Activated CD8-positive, alpha-beta memory T cell treated with anti-CD3 and anti-CD28 coated beads, Interleukin-2, amount 50 U/mL, for 24 hours (primary cell): ENCODE data around the gene TAMALIN.

Experiments
- DNase-seq: peaks from one replicate; pipeline ENCODE4 v3.0.0-alpha.2; 2020; ENCODE audit errors: extremely low read depth

TAMALIN gene

DNA sequence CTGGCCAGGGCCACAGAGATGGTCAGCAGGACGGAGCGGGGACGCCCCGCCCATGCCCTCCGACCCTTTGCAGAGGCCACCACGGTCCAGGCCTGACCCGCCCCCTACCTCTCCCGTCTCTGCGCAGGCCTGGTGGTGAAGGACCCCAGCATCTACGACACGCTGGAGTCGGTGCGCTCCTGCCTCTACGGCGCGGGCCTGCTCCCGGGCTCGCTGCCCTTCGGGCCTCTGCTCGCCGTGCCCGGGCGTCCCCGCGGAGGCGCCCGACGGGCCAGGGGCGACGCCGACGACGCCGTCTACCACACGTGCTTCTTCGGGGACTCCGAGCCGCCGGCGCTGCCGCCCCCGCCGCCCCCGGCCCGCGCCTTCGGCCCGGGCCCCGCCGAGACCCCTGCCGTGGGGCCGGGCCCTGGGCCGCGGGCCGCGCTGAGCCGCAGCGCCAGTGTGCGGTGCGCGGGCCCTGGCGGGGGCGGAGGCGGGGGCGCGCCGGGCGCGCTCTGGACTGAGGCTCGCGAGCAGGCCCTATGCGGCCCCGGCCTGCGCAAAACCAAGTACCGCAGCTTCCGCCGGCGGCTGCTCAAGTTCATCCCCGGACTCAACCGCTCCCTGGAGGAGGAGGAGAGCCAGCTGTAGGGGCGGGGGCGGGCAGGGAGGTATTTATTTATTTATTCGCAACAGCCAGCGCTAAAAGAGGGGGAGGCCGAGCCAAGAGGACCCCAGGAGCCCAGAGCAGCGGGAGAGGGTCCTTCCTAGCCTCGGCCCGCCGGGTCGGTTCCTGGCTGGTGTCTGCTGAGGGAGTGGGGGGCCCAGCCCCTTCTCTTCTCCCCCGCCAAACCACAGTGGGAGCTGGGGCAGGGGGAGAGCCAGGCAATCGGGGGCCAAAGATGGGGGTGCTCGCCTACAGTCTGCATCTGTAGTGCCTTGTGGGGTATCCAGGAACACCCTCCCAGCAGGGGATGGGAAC, 8.1 kb downstream of the TAMALIN start:
- no peak for DNase-seq

DNA sequence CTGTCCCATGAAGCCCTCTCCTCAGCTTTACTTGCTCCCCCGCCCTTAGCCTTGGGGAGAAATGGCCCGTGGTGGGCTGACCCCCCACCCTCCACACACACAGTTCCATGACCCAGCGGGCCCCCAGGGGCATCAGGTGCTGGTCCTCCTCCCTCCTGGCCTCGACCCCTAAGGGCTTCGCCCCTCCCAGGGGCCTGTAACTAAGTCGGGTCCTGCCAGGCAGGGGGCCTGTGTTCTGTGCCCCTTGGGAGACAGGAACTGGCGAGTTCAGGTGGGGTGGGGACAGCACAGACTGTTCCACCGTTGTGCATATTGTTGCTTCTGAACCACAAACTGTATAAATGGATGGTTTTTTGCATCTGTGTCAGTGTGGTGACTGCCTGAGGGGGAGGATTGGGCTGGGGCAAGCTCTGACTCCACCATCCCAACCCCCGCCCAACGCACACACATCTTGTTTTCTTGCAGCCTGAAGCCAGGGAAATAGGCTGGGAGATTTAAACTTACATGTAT, 8.8 kb downstream of the TAMALIN start:
- no peak for DNase-seq

DNA sequence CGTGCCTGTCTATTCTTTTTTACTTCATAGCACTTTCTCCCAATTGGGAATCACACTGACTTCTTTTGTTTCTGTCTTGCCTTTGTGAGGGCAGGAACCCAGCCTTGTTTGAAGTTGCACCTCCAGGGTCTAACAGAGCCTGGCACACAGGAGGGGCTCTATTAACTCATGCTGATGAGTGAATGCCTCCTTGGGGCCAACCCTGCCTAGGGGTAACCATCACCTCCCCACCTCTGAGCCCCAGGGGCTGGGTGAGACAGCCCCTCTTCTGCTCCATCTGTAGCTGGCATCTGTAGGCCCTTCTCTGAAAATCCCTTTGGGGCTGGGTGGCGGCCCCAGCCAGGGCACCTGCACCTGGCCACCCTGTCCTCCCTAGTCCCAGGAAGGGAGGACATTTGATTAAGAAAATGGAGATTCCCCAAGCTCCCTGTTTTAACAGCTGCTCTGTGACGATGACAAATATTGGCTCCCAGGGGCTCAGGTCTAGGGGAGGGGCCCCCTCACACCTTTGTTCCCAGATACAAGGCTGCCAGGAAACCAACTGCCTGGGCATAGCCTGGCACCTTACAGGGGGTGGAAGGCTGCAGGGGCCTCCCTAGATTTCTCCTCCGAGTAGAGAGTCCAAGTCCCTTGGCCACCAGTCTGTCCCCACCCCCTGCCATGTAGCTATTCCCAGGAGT, 11.8 kb downstream of the TAMALIN start:
- DNase-seq = no peak

DNA sequence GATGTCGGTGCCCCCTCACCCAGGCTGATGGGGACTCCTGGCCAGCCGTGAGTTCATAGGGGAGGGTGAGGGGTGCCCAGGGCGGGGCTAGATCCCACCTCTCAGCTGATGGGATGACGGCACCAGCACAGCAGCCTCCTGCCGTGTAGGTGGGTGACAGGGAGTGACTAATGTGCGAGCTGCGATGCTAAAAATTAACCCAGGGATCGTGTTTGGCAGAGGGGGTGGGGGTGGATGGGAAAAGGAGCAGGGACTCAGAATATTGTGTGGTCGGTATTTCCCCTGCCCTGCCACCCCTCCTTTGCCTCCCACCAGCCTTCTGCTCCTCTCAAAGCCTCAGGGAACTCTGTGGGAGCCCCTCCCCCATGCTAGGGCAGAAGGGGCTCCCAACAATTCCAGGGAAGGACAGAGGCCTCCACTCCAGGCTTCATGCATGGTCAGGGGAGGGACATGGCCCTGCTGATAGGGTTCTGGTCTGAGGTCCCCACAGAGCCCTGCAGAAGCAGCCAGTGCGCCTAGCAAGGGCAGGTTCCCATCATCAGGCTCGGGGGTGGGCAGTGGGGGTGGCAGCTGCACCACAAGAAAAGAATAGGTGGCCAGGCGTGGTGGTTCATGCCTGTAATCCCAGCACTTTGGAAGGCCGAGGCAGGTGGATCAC, 12.5 kb downstream of the TAMALIN start:
- DNase-seq = no peak

DNA sequence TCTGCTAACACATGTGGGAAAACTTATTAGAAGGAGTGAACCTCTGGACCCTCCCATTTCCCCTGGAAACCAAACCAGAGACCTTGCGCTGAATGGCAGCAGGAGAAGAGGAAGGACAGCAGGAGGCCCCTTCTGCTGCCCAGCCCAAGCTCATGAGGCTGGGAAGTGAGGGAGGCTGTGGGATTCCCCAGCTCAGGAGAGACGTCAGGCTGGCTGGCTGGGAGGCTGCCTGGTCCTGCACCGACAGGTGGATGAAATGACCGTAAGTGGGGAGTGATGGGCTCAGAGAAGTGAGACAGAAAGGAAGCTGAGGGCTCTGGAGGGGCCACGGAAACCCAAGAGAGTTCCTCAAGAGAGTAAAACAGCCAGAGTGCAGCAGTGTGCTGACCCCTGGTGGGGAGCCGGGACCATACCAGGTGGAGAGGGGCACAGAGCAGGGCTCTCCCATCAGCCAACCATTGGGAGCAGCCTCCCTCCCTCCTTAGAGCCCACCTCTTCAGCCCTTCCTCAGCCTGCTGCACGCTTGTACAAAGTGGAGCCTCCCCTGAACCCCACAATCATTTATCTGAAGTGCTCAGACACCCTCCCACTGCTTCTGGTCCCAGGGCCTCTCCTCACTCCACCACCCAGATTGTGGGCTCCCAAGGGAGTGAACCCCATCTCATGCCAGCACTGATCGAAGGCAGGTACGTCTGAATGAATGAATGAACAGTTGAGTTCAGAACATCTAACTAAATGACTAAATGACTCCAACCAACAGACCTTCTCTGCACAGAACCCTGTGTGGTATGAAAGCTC, 14.0 kb downstream of the TAMALIN start:
- no peak for DNase-seq

DNA sequence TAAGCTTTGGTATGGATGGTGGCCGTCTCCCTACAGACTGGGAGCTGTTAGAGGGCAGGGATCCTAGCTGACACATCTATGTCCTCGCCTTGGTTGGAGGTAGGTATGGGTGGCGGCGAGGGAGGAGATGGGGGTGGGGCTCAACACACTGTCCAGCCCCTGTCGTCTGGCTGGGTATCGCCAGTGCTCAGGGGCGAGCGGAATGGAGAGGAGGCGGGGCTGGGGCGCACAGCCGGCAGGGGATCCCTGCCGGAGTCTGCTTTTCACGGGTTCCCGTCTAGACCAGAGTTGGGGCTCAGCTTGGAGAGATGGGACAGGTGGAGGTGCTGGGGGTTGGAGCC, 16.1 kb downstream of the TAMALIN start:
- no peak for DNase-seq

DNA sequence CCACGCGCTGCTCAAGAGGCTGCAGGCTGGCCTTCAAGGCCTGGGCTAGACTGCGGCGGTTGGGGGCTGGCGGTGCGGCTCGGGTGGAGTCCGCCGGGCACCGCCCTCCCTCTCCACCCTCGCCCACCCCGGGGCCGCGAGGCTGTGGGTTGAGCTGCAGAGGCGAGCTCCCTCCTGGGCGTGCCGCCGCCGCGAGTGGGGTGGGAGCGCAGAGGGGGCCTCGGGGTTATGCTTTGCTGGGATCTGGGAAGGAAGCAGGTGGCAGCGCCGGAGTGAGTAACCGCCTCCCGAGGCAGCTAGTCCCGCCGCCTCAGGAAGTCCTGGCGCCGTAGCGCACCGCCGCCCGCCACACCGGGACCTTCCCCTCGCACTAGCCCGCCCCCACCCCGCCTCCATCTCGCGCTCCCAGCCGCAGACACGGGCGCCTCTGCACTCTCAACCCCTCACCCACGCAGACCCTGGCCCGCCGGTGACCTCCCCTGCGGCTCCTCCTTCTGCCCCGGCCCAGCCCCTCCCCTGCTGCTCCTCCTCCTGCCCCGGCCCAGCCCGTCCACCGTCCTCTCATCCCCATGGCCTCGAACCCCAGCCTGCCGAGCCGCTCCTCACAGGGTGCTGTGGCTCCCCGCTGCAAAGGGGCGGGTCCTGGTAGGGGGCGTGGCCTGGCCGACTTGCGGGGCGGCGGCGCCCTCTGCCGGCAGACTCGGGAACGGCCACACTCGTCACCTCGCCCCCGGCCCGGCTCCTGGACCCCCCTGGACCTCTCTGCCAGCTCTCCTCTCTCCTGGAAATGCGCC, 16.6 kb downstream of the TAMALIN start:
- no peak for DNase-seq

DNA sequence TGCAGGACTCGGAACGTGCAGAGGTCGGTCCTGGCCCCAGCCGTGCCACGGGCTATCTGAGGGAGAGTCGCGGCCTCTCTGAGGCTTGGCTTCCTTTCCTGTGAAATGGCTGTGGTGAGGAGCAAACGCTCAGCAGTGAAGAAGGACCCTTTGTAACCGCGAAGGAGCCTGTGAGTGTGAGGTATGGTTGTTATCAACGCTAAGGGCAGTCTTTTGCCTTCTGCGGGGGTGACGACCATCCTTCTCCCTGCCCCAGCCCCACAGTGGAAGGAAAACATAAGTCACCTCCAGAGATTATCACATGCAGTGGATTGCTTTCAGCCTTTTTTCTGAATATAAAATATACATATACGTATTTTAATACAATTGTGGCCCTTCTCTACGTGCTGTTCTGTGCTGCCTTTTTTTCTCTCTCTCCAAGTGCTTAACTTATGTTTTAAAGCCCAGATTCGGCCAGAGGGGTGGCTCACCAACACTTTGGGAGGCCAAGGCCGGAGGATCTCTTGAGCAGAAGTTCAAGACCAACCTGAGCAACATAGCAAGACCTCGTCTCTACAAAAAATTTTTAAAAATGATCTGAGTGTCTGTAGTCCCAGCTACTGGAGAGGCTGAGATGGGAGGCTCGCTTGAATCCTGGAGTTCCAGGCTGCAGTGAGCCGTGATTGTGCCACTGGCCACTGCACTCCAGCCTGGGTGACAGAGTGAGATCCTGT, 17.4 kb downstream of the TAMALIN start:
- no peak for DNase-seq

DNA sequence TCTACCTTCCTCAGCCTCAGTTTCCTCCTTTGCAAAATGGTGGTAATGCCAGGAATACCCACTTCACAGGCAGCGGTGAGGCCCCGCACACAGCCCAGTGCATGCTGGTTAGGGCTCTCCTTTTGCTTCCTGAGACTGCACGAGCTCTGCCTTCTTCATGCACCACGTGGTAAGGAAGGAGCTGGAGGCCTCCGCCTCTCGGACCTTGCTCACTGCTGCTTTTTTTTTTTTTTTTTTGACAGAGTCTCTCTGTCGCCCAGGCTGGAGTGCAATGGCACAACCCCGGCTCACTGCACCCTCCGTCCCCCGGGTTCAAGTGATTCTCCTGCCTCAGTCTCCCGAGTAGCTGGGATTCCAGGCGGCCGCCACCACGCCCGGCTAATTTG, 18.1 kb downstream of the TAMALIN start:
- no peak for DNase-seq

DNA sequence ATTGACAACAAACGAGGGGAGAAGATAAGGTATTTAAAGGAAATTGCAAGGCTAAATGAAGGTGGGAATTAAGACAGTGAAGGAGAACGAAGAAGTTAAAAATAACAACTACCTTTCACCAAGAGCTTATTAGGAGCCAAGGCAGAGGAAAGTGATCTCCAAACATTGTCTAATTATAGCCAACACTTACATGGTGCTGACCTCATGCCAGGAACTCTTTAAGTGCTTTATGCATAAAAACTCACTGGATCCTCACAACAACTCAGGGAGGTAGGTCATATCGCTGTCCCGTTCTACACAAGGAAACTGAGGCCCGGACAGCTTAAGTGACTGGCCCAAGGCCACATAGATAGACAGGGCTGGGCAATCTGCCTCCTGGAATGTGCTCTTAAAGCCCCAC, 19.5 kb downstream of the TAMALIN start:
- DNase-seq = no peak

DNA sequence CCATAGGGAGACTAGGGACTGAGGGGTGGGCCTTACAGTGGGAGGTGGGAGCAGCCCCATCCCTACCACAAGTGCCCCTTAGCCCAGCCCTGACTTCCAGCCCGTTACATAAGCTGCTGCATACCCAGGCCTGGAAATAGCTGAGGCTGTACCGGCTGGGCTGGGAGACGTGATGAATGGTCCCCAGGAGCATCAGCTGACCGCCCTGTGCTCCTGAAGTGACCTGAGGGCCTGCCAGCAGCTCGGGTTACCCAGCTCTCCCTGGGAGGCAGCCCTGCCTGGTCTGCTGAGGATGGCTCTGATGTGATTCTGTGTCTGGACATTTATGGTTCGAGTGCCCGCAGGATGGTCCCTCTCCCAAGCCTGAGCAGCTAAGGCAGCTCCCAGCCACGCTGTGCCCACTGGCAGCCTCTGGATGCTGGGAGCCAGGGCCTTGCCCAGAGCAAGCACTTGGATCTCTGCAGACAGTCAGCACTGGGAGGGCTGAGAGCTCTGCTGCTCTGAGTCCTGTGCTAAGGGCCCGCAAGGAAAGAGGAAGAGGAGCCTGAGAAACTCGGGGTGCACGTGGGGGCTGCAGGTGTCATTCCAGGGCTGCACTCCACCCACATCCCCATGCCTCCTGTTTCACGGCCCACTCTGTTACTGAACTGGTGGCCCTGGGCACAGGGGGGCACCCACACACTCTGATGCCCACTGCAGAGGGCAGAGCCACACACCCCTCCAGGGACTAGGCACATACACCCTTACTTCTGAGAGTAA, 20.5 kb downstream of the TAMALIN start:
- no peak for DNase-seq

DNA sequence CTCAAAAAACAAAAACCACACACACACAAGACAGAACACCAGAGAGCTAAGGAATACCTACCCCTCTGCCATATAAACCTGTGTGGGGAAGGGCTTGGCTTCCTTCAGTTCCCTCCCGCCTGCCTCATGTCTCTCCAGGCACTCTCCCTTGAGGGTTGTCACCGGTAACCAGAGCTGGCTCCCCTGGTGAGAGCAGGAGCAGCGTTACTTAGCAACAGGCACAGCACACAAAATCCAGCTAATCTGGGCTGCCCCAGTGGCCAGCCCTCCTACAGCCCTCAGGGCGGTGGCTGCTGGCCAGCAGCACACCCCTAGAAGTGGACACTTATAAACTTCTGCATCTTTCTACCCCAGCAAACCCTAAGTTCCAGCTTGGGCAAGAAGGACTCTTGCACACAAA, 22.9 kb downstream of the TAMALIN start:
- DNase-seq = no peak

DNA sequence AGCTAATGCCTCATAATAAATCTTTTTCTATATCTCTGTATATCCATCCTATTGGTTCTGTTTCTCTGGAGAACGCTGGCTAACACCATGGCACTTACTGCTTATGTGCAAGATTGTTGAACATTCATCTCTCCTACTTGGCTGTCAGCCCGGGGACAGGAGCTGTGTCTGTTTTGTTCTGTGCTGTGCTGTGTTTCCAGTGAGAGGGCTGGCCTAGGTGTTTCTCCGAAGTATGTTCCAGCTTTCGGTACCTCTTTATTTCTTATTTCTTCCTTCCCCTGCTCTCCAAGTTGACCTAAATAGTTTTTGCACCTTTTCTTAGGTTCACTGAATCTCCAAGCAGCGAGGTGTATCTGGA, 25.7 kb downstream of the TAMALIN start:
- no peak for DNase-seq

DNA sequence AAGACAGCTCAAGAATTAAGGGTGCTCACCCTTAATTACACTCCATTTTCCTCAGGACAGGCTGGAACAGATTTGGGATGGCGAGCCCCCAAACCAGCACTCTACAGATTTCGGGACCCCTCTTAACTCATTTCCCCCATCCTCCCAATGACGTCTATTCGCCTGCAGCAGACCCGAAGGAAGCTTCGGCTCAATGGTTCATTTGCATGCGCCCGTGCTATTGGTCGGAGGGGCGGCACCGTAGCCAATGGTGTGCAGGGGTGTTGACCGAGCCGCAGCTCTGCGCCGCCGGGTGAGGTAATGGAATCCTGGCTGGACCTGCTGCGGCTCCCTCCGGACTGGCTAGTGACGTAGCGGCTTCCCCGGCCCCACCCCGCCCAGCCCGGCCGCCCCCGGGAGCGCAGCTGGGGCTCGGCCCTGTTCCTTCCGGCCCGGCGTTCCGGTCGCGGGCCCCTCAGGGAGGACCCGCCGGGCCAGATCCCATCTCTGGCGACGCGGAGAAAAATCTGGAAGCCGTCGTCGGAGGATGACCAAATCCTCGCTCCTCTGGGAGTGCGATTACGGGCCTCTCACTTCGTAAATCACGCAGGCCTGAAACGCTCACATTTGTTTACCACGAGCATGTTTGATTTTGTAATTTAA, 26.2 kb downstream of the TAMALIN start:
- peak; percentile 81 for DNase-seq

DNA sequence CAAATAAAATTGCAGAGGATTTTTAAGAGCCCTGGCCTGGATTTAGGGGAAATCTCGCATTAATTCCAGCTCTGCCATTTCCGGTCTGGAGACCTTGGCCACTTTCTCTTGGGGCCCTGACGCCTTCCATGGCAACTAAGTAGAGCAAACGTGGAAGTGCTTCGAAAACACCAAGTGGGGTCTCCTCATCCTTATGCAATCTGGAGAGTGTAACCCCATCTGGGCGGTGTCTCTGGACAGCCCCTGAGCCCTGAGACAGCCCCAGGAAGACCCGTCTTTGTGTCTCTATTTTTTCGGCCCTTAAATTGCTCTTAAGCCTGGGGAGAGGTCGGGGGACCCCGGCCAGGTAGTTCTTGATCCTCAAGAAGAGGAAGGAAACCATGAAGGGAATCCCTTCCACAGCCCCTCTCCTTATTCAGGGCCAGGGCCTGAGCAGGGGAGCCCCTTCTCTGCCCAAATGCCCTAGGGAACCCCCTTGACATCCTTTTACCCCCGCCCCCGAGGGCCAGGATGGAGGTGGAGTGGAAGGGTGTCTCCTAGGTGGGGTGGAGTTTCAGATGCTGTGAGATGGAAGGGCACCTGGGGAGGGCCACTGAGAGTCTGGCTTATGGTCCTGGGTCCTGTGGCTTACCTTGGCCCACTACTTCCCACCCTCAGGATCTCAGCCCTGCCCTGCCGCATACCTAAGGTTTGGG, 26.8 kb downstream of the TAMALIN start:
- DNase-seq = no peak

DNA sequence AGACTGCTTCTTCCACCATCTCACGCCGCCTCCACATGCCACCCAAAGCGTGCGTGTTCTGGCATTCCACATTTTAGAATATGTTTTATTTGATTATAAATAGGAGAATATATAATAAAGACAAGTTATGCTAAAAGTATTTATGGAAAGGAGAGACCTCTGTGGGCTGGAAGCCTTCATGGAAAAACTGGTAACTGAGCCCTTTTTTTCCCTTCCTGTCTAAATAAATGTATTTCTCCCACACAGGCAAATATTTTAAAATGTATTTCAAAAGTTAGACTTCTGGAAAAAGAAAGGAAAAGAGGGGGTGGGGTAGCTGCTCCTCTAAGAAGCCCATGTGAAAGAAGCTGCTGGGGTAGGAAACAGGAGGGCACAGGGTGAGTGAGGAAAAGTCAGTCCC, 28.4 kb downstream of the TAMALIN start:
- DNase-seq = no peak

DNA sequence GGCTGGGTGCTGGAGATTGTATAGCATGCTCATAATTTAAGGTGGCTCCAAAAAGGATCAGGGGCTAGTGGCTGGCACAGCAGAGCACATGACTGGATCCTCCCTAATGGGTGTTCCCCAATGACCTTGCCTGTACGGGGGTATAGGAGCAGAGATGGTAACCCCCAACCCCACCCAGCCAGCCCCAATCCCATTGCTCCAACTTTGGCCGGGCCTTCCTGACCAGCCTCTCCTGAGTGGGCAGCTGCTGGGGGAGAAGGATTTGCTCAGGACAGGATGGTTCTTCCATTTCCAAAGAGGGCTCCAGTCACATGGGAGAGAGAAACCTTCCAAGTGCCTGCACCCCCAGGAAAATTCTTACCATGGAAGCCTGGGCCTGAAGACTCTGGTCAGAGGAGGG, 29.2 kb downstream of the TAMALIN start:
- no peak for DNase-seq

DNA sequence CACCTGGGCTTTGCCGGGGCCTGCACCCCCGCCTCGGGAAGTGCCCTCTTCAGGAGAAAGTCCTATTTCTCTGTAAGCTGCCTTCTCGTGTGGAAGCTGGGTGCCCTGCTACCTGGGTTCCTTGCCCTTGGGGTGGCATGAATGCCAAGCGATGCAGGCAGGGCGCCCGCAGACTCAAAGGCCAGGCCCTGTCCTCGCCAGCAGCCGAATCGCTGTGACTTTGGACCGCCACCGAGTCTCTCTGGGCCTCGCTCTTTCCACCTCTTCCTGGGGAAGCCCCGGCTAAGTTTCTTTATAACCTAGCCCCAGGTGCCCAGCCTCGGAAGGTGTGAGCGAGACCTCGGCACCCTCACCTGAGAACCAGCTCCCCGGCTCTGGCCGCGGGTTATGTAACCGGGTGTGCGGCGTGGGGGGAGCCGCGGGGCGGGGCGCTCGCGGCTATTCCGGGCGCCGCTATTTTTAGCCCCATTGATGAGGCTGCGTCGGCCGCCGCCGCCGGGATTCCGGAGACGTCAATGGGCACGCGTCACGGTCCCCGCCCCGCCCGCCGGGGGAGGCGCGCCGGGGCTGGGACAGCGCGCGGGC, 29.9 kb downstream of the TAMALIN start:
- DNase-seq = no peak
